Fibroblast of villous mesenchyme (primary cell): ENCODE measurements around the gene HRK. TPM values are rescaled to one million over a fixed set of nuclear protein-coding genes. Genes with fewer than 3 reads are reported as not detected.

Experiments used
- DNase-seq: peaks from one replicate; pipeline ENCODE4 v3.0.0-alpha.2; 2010; ENCODE audit warnings: low read depth
- H3K4me3 ChIP-seq: 2 replicates; pipeline ENCODE4 v1.5.1; 2011; ENCODE audit warnings: low read depth, mild to moderate bottlenecking, low read length
- total RNA-seq: library from RNA; depleted of rRNA; stranded (reverse); fragments of >200 nt; gene quantifications from 2 replicates; pipeline ENCODE4 v1.2.3, GENCODE V29; 2012
- TF ChIP-seq, protein P1 (sequence below): IDR thresholded peaks from 2 replicates; pipeline ENCODE4 v1.5.1; 2012; ENCODE audit warnings: low read depth, mild to moderate bottlenecking, low read length; ENCODE audit not compliant: insufficient read depth

HRK gene
- total RNA-seq, 1 donor: not detected

- TF ChIP-seq, protein P1, sequence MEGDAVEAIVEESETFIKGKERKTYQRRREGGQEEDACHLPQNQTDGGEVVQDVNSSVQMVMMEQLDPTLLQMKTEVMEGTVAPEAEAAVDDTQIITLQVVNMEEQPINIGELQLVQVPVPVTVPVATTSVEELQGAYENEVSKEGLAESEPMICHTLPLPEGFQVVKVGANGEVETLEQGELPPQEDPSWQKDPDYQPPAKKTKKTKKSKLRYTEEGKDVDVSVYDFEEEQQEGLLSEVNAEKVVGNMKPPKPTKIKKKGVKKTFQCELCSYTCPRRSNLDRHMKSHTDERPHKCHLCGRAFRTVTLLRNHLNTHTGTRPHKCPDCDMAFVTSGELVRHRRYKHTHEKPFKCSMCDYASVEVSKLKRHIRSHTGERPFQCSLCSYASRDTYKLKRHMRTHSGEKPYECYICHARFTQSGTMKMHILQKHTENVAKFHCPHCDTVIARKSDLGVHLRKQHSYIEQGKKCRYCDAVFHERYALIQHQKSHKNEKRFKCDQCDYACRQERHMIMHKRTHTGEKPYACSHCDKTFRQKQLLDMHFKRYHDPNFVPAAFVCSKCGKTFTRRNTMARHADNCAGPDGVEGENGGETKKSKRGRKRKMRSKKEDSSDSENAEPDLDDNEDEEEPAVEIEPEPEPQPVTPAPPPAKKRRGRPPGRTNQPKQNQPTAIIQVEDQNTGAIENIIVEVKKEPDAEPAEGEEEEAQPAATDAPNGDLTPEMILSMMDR: no peak
- DNase-seq: no peak
Observed at GRCh38 chr12:116870306-116870705, 10.9 kb downstream of the HRK start.

GRCh38 chr12:116867523-116867922 is 13.7 kb downstream of the HRK start:
- DNase-seq: no peak
- no peak overlapping the region for H3K4me3 ChIP-seq
- TF ChIP-seq, protein P1: no peak

More at GRCh38 chr12:116870306-116870705, 10.9 kb downstream of the HRK start:
- H3K4me3 ChIP-seq: no peak overlapping the region

DNA sequence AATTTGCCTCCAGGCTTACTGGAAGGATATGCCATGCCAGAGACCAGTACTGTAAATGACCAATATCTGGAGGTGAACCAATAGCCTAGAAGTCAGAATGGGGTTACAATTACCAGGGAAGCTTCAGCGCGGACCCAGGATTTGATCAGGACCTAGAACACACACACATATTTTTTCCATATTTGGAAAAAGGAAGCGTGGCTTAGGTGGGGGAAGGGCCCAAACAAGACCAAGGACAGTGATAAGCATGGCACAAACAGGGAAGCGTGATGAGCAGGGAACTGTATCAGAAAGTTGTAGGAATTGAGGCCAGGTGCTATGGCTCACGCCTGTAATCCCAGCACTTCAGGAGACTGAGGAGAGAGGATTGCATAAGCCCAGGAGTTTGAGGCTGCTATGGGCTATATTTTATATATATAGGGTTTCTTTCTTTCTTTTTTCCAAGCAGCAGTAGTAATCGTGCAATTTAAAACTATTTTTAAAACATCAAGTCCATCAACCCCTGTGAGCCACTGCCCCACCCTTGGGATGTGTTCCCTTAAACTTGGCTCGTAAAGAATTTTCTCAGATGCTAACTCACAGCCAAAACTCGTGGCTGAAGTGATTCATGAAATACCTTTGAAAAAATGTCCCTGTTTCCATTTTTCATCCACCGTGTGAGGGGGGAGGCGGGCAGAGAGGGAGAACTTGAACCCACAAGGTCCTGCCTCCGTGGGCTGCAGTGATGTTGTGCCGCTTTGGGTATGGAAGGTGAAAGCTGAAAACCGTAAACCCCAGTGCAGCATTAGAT is 16.7 kb downstream of the HRK start:
- no peak overlapping the region for H3K4me3 ChIP-seq
- DNase-seq: peak; percentile 71
- TF ChIP-seq, protein P1: no peak

DNA sequence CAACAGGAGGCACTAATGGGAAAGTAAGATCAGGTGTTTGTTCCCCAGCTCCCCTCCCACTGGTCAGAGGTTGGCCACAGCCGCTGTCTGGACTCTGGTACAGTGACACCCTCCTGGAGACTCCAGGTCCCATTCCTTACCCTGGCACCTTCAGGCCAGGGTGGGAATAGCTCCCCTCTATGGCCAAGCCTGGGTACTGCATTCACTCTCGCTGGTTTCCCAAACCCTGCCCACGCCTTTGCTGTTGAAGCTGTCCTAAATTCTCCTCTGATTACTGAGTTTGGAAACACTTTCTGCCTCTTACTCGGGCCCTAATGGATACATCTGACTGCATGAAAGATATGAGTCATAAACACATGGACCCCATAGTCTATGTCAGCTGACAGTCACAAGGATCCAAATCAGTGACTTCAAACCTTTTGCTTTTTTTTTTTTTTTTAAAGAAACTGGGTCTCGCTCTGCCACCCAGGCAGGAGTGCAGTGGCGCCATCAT is 17.9 kb downstream of the HRK start:
- TF ChIP-seq, protein P1: peak; percentile 59
- H3K4me3 ChIP-seq: no peak overlapping the region
- DNase-seq: peak; percentile 26

GRCh38 chr12:116862167-116862566 is 19.1 kb downstream of the HRK start:
- no peak for DNase-seq
- H3K4me3 ChIP-seq: no peak overlapping the region
- TF ChIP-seq, protein P1: no peak

DNA sequence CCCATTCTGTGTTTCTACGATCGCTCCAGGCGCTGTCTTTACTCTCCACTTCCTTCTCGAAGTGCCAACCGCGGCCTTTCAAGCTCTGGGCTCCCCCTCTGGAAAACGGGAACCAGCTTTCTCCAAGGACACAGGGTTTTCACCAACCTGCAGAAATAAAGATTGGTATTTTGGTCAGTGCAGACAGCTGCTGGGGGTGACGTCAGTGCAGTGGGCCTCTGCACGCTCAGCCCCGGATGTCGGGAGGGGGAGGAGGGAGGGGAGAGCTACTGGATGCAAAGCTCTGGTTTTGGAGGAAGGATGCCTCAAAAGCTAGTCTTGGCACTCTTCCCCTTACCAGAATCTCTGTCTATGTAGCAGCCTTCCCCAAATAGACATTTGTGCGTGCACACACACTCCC is 19.9 kb downstream of the HRK start:
- DNase-seq: peak; percentile 66
- H3K4me3 ChIP-seq: no peak overlapping the region
- TF ChIP-seq, protein P1: no peak
